Activated T-helper 9 cell treated with anti-CD3 and anti-CD28 coated beads, Interleukin-2, amount 50 U/mL, for 16 hours (primary cell): ENCODE data around the gene VN1R5.

Experiments used
- DNase-seq: peaks from one replicate; pipeline ENCODE4 v3.0.0-alpha.2; 2020; ENCODE audit warnings: low read depth

VN1R5 gene

GRCh38 chr1:247300491-247301175, 44.8 kb downstream of the VN1R5 start:
- no peak for DNase-seq

- DNase-seq = no peak
Observed at GRCh38 chr1:247301176-247301540, 45.3 kb downstream of the VN1R5 start.

- no peak for DNase-seq
Observed at GRCh38 chr1:247303216-247303615, 47.3 kb downstream of the VN1R5 start.

GRCh38 chr1:247304031-247304430, 48.2 kb downstream of the VN1R5 start:
- no peak for DNase-seq
